COR-L47 (cell line): ENCODE measurements around the gene HFM1.

Experiments
- DNase-seq: peaks from one replicate; lab custom pipeline; 2025; lab: John Stamatoyannopoulos, UW

Gene HFM1

DNA sequence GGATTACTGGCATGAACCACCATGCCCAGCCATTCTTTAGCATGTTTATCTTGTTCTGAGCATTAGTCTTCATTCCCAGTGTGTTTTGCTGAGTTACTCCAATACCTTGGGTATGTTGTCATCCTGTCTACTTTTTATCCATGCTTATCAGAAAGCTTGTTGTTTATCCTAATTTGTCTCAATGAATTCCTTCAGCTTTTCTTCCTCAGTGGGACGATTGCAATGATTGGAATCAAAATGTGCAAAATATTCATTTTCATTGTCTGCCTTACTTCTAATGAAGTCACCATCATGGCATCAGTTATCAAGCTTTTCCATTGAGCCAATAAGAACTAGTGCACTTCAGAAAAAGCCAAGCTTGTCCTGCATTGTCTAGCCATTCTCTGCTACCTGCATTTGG, 170.5 kb downstream of the HFM1 start:
- DNase-seq = no peak

DNA sequence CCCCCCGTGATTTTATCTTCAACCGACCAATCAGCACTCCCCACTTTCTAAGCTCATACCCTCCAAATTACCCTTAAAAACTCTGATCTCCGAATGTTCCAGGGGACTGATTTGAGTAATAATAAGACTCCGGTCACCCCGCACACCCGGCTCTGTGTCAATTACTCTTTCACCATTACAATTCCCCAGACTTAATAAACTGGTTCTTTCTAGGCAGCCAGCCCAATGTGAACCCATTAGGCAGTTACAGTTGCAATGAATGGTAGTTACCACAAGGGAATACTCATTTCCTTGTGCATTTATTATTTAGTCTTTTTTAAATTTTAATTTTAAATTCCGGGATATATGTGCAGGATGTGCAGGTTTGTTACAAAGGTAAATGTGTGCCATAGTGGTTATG, 177.9 kb downstream of the HFM1 start:
- DNase-seq = no peak

DNA sequence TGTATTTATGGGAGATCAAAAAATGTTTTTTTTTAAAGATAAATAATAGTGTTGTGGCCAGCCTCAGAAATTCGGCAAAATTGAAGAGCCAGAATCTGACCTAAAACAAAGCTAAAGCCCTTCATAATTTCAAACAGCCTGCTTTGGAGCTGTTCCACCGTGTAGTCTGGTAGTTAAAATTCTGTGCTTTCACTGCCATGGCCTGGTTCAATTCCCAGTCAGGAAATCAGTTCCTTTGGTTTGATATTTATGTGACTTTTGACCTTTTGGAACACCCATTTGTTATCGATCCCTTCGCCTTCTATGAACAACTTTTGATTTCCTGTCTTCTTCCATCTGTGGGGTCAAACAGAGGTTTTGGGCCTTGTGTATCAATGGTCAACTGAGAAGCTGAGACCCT, 179.8 kb downstream of the HFM1 start:
- DNase-seq = no peak

DNA sequence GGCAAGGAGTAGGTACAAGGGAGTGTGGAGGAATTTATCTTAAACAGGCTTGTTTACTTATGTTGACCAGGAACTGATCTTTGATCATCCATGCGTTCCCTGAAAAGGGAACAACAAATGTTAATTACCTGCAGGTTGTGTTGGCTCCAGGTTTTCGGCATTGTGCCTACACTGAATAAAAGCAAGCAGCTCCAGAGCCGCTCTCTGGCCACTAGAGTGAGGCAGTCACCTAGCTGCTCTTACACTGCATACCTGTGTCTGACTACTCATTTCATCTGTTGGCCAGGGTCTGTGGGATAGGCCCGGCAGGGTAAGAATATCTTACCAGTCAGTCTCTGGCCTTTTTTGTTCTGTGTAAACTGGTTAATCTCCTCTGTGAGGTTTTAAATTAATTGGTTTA, 183.6 kb downstream of the HFM1 start:
- DNase-seq = no peak

DNA sequence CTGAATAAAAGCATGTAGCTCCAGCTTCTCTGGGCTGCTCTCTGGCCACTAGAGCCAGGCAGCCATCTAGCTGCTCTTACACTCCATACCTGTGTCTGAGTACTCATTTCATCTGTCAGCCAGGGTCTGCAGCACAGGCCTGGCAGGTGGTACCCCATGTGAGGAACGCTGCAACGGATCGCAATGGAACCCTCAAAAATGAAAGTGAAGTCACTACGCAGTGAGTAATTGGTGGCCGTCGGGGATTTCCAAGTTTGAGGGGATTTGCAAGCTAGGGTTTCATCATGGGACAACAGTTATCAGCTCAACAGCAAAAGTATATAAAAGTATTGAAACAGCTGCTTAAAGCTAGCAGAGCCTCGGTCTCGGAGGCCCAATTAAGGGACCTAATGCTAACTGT, 186.7 kb downstream of the HFM1 start:
- no peak for DNase-seq
